GM19043 (cell line): Measurements from ENCODE around the gene PTPN11.
A peak's percentile ranks its signal among the peaks of the same experiment; 100 is the strongest.
"Not testable (repeated sequence)": the region's sequence is repeated elsewhere in the genome, so short reads cannot be mapped to it uniquely, and the experiment has no call there.

Experiments used
- ATAC-seq: cut with Tn5 transposase; IDR thresholded peaks from one replicate; pipeline ENCODE4 v1.9.1; 2021; ENCODE audit warnings: low read depth; ENCODE audit not compliant: unreplicated experiment

The PTPN11 gene

GRCh38 chr12:112409064-112409905 is 9.5 kb upstream of the PTPN11 start, which contains the start of gene RPL6:
Gene RPL6 (minus strand): TSS chr12:112409605. CDS start chr12:112408656, 949 bp downstream.
- ATAC-seq, result peak; percentile 81

- no peak for ATAC-seq
These were observed 8.9 kb upstream of the PTPN11 start for GRCh38 chr12:112409906-112410244.

GRCh38 chr12:112413855-112414625 is 4.7 kb upstream of the PTPN11 start:
- ATAC-seq, result no peak

GRCh38 chr12:112415457-112415856 is 3.3 kb upstream of the PTPN11 start:
- not testable (repeated sequence) for ATAC-seq

- no peak for ATAC-seq
These were observed 507 bp upstream of the PTPN11 start for GRCh38 chr12:112418273-112418607.

- peak; percentile 38 for ATAC-seq
These were observed 768 bp downstream of the PTPN11 start for GRCh38 chr12:112419297-112420133.

- no peak for ATAC-seq
These were observed 2.0 kb downstream of the PTPN11 start for GRCh38 chr12:112420740-112421139.

GRCh38 chr12:112421363-112421762 is 2.6 kb downstream of the PTPN11 start:
- no peak for ATAC-seq

- no peak for ATAC-seq
These were observed 3.8 kb downstream of the PTPN11 start for GRCh38 chr12:112422531-112422930.

GRCh38 chr12:112424126-112424525 is 5.4 kb downstream of the PTPN11 start:
- no peak for ATAC-seq

- no peak for ATAC-seq
These were observed 7.0 kb downstream of the PTPN11 start for GRCh38 chr12:112425582-112426382.

GRCh38 chr12:112427760-112428159 is 9.0 kb downstream of the PTPN11 start:
- ATAC-seq, result no peak

GRCh38 chr12:112430929-112431328 is 12.2 kb downstream of the PTPN11 start:
- ATAC-seq, result no peak

- no peak for ATAC-seq
These were observed 13.2 kb downstream of the PTPN11 start for GRCh38 chr12:112431965-112432364.

- no peak for ATAC-seq
These were observed 14.8 kb downstream of the PTPN11 start for GRCh38 chr12:112433551-112433950.

GRCh38 chr12:112438645-112439044 is 19.9 kb downstream of the PTPN11 start:
- not testable (repeated sequence) for ATAC-seq

GRCh38 chr12:112439769-112440168 is 21.0 kb downstream of the PTPN11 start:
- ATAC-seq, result no peak

- ATAC-seq, result not testable (repeated sequence)
These were observed 21.9 kb downstream of the PTPN11 start for GRCh38 chr12:112440653-112441052.

- ATAC-seq, result no peak
These were observed 25.2 kb downstream of the PTPN11 start for GRCh38 chr12:112443916-112444315.
